GM12892 (cell line): Measurements from ENCODE around the gene AGRN.
"Not testable (repeated sequence)": the region's sequence is repeated elsewhere in the genome, so short reads cannot be mapped to it uniquely, and the experiment has no call there.

Experiments
- DNase-seq: peaks from one replicate; pipeline ENCODE4 v3.0.0; 2011; ENCODE audit not compliant: insufficient read length
- FAIRE-seq: peaks from 2 replicates; lab custom pipeline; 2011; peaks lifted over from hg19 to GRCh38; lab: Jason Lieb, UNC
- POLR2A ChIP-seq: IDR thresholded peaks from 2 replicates; pipeline ENCODE4 v1.6.1; 2011; ENCODE audit warnings: low read depth, low read length, control low read depth
- POLR2AphosphoS5 ChIP-seq: IDR thresholded peaks from 2 replicates; pipeline ENCODE4 v1.6.1; 2011; ENCODE audit warnings: low read depth, low read length, control low read depth
- TAF1 ChIP-seq: IDR thresholded peaks from 2 replicates; pipeline ENCODE4 v1.6.1; 2011; ENCODE audit warnings: low read depth, mild to moderate bottlenecking, control low read depth, low read length, borderline replicate concordance

Gene AGRN

DNA sequence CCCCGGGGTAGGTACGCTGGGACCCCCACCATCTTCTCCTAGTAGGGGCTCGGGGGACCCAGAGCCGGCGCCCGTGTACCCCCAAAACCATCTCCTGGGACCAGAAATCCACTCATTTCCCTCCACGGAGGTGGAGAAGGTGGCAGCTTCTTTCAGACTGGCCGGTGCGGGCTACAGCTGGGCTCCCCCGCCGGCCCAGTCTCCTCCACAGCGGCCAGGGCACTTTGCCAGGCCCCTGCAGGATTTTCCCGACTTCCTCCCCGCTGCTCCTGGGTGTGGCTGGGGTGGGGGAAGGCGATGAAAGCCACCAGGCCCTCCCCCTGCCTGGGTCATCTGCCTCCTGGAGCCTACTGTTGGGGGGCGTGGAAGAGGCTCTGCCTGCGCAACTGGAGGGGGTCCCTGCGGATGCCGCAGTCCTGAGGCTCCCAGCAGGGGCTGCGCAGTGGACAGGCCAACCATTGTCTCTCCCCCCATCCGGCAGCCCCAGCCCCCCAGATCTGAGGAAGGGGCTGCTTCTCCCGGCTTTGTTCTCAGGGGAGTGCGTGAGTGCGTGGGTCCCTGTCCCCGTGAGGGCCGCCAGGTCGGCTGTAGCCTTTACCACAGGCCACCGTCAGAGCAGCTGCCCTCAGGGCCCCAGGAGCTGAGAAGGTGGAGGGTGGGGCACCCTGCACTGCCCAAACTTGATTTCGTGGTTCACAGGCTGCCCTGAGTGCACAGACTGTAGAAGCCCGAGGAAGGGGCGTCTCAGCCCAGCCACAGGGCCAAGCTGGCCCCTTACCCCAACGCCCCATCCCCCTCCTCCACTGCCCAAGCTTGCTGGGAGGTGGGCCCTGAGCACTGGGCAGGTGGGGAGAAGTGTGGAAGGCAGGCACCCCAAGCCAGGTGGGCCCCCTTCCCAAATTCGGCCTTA lies 1.3 kb downstream of the AGRN start:
- DNase-seq (no peak), FAIRE-seq (no peak)
- TF ChIP-seq POLR2AphosphoS5 (no peak), POLR2A (no peak), TAF1 (no peak)

DNA sequence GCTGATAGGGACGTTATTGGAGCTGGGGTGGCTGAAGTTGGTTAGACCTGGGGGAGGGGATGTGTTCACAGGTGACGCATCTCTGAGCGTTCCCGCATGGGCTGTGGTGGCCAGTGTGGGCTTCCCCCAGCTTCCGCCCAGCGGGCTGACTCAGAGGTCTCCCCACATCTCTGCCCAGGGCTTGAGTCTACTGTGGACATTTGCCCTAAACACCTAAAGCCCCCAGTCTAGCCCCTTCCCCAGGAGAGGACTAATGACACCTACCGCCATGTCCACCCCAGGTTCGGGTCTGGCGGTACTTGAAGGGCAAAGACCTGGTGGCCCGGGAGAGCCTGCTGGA lies 2.0 kb downstream of the AGRN start:
- TF ChIP-seq TAF1 (no peak), POLR2AphosphoS5 (no peak), POLR2A (no peak)
- no peak for FAIRE-seq
- DNase-seq: no peak

DNA sequence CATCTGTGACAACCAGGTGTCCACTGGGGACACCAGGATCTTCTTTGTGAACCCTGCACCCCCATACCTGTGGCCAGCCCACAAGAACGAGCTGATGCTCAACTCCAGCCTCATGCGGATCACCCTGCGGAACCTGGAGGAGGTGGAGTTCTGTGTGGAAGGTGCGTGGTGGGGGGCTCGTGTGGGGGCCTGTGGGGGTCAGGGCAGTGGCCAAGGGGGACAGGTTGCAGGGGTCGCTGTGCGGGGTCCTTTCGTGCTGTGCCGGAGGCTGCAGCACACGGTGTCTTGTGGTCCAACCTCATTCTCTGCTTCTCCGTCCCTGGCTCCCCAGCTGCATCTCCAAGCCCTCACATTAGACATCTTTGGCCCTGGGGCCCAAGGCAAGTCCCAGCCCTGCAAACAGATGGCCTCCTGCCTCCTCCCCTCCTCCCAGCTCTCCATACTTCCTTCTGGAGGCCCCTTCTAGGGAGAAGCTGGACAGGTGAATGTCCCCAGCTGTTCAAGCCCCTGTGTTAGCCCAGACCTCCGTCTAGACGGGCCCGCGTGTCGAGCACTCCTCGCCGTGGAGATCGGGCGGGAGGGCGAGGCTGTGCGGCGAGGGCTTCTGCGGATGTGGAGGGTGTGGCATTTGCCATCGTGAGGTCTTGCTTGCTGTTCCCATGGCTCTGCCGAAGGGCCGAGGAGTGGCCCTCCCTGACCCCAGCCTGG lies 2.5 kb downstream of the AGRN start:
- FAIRE-seq: no peak
- TF ChIP-seq POLR2A (no peak), TAF1 (no peak)
- DNase-seq: no peak

DNA sequence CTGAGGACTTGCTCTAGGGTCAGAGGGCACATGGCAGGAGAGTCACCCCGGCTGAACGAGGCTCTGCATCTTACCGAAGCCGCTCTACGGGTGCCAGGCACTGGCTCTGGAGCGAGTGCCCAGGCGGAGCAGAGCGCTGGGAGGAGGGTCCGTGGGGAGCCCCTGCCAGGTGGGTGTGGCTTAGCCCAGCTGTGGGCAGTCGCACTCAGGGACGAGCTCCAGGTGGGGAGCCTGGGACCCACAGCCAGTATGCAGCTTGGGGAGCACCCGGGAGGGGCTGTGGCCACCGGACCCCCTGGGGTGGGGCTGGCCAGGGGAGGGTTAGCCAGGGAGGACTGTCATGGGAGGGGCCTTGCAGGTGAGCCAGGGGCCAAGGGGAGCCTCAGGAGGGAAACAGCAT lies 3.8 kb downstream of the AGRN start:
- DNase-seq (no peak), FAIRE-seq (no peak)
- TF ChIP-seq POLR2AphosphoS5 (no peak), POLR2A (no peak), TAF1 (no peak)

DNA sequence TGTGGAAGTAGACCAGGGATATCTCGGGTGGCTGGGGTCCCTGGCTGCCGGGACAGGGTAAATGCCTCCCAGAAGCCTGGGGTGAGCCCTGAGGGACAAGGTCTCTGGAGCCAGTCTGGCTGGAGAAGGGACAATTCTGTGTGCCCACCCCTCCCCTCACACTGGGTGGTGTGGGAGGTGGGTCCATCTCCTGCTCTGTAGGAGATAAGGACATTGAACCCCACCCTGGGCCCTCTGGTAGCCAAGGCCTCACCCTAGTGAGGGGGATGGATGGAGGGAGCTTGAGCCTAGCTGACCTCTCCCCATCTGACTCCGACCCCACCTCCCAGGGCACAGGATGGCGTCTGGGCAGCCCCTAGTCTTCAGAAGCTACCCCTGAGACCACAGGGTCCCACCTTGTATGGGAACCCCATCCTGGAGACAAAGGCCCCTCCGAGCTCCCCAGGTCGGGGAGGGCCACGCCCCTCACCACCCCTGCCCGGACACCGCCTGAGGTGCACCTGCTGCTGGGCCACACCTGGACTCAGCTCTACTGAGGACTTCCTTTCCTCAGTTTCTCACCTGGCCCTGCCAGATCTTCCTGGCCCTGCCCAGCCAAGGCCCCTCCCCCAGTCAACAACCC lies 4.3 kb downstream of the AGRN start:
- DNase-seq: no peak
- no peak for TF ChIP-seq POLR2AphosphoS5
- TF ChIP-seq TAF1: no peak
- no peak for TF ChIP-seq POLR2A
- no peak for FAIRE-seq

DNA sequence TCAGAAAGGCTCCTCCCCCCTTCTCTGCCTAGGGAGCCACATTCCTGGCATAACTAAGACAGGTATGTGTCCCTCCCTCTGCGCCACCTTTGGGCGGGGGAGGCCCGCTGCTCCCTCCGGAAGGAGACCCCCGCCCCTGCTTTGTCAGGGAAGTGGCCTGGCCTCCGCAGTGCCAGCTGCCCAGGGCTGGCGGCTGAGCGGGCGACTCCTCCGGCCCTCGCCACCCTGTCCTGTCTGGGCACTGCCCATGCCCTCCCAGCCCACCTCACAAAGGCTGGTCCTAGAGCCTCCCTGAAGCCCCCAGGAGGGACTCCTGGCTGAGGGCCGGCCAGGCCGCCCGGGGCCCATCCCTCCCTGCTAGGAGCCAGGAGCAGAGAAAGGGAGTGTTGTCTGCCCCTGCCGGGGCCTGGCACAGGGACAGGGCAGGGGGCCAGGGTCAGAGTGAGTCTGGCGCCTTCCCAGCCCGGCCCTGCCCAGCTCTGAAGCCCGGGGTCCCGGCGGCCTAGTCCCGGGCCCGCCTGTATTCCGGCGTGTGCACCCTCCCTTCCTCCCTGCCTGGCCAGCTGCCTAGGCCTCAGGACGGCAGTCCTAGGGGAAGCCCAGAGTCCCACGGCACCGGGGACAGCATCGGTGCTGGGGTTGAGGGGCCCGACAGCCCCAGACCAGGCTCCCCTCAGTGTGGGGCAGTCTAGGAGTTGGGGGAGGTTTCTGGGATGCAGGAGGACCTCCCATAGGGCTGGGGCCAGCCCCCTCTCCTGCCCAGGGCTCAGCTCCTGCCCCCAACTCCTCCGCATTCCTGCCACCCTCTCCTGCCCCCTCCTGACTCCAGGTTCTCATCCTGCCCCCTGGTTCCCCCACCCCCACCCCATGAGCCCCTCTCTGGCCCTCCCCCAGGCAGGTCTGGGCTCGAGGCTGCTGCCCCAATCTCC lies 5.1 kb downstream of the AGRN start:
- no peak for FAIRE-seq
- no peak for DNase-seq
- TF ChIP-seq POLR2A (no peak), POLR2AphosphoS5 (no peak), TAF1 (no peak)

DNA sequence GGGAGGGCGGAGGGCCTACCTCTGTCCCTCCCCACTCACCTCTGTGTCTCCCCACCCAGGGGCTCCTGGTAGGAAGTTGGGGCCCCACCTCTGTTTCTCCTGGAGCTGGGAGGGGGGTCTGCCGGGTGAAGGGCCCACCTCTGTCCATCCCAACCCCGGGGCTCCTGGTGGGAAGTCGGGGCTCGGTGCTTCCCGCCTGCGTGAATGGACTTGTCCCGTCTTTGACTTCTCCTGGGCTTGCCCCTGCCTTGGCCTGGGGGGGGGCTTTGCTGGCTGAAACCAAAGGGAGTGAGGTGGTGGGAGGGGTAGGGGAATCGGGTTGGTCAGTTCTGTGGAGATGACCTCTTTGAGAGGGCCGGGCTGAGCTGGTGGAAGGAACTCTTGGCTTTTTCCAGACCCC lies 5.8 kb downstream of the AGRN start:
- DNase-seq: no peak
- no peak for TF ChIP-seq POLR2A
- no peak for TF ChIP-seq TAF1
- TF ChIP-seq POLR2AphosphoS5: no peak
- FAIRE-seq: no peak

DNA sequence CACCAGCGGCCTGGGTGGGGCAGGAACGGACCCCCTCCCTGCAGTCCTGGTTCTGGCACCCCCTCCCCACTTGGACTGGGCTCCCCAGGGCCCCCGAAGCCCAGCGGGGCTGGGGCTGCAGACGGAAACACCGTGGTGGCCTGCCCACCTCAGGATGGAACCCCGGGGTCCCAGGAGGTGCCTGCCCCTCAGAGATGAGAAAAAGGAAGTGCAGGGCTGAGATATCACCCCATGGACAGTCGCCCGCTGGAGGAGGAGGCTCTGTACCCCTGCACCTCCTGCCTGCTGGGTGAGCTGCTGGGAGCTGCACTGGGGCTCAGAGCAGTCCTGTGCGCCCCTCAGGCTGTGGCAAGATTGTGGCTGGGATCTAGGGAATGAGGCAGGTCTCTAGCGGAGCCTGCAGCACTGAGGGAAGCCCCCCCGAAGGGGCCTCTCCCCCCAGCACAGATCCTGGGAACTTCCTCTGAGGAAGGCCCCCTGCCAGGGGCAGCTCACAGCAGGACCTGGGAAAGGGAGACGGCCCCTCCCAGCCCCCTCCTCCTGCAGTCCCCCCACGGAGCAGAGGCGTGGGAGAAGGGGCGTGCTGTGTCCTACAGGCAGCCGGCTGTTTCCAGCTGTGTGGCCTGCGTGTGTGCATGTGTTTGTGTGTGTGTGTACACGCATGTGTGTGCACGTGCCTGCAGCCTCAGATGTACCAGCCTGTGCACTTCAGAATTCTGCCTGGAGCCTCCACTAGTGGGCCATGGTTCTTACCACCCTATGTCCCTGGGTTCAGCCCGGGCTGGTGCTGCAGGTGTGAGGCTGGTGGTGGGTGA lies 6.9 kb downstream of the AGRN start:
- no peak for FAIRE-seq

DNA sequence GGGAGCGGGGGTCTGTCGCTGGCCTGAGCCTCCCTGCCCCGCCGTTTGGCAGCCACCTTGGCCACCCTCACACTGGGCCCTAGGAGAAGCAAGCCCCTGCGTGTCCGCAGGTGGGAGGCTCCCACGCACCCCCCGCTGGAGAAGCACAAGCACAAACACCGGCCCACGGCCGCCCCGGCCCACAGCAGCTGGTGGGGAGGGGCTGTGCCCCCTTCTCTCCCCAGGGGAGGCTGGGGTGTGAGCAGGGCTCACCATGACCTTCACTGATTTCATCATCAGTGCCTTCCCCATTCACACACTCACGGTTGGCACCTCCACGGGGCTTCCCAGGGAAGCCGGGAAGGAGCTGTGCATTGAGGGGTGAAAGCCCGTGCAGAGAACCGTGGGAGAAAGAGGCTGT lies 7.9 kb downstream of the AGRN start:
- no peak for DNase-seq
- TF ChIP-seq POLR2A (no peak), TAF1 (no peak), POLR2AphosphoS5 (no peak)
- no peak for FAIRE-seq

More for the DNA sequence above, 6.9 kb downstream of the AGRN start:
- DNase-seq: no peak
- no peak for TF ChIP-seq TAF1
- no peak for TF ChIP-seq POLR2AphosphoS5
- no peak for TF ChIP-seq POLR2A

DNA sequence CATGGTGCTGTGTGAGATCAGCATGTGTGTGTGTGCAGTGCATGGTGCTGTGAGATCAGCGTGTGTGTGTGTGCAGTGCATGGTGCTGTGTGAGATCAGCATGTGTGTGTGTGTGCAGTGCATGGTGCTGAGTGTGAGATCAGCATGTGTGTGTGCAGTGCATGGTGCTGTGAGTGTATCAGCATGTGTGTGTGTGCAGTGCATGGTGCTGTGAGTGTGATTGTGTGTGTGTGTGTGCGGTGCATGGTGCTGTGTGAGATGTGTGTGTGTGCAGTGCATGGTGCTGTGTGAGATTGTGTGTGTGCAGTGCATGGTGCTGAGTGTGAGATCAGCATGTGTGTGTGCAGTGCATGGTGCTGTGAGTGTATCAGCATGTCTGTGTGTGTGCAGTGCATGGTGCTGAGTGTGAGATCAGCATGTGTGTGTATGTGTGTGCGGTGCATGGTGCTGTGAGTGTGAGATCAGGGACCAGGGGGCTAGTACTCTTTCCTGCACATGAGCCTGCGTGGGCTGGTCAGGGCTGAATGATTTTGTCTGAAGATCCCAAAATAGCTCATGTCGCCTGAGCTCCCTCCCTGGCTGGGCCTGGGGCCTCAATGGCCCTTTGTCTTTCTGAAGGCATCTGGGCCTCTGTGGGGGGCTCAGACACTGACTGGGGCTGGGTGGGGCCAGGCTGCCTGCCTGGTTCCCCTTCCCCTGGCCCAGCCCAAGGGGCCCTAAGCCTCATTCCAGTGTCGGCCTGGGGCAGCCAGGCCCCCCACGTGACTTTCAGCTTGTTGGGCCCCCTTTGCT lies 11.1 kb downstream of the AGRN start:
- peak; percentile 94 for FAIRE-seq
- not testable (repeated sequence) for DNase-seq
